NCI-H187 treated with DMSO at 0.1 percent for 48 hours (cell line): ENCODE results near the gene PAX2.

Experiments used
- DNase-seq: peaks from one replicate; lab custom pipeline; 2025; lab: John Stamatoyannopoulos, UW

The PAX2 gene

DNA sequence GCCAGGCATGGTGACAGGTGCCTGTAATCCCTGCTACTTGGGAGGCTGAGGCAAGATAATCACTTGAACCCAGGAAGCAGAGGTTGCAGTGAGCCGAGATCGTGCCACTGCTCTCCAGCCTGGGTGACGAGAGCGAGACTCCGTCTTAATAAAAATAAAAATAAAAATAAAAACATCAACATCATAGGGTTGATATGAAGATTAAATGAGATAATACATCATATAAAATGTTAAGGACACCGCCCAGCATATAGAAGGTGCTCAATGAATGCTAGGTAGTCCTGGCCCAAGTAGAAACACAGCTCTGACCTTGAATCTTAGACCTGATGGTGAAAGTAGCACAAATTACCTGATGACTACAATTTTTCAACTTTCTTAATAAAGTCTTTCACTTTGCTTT is 74.0 kb downstream of the PAX2 start:
- DNase-seq, result no peak

DNA sequence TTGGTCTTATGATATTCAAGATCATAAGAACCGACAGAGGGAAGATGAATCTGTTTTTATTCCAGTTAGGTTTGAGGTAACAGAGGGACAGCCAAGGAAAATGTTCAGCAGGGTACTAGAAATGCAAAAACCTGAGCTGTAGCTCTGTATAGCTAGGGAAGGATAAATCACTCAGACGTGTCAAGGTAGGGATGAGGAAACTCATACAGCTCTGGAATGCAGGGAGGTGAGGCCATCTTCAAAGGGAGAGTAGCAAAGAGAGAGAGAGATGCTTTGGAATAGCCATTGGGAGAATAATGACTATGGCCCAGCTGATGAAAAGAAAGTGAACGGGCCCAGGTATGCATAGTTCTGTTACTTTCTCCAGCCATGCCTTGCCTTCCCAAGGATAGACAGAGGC is 77.8 kb downstream of the PAX2 start:
- DNase-seq, result no peak

DNA sequence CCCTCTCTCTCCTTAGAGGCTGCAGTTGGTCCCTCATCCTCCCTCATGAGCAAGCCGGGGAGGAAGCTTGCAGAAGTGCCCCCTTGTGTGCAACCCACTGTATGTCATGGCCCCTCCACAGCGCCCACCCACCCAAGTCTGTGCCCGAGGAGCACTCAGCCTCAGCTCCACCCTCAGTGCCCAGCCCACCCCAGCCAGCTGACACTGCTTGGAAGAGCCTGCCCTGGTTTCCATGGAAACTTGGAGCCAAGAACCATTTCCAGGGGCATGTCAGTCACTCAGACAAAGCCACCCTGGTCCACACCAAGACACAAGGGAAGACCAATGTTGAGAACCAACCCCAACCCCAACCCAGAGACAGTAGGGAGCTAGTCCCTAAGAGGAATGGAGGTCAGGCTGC is 79.5 kb downstream of the PAX2 start:
- DNase-seq, result no peak

DNA sequence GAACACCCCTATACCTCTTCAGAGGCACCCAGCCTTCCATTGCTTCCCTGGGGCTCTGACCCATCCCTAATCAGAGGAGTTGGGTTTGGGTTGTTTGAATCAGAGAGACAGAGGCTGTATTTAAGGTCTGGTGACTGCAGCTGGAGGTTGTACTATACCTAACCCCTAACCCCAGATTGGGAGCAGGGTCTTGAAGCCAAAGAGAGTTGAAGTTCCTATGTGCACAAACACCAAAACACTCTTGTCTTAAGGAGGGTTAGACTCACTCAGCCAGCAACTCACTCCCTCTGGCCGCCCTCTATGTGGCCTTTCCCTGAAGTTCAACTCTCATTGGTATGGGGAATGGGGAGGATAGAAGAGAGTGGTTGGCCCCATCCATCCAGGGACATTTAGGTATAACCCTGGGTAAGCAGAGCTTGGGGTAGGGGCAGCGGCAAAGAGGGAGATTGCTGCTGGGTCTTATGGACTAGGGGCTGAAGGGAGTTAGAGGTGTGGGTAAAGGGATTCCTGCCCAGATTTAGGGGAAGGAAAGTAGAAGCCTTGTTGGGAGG is 80.0 kb downstream of the PAX2 start:
- DNase-seq, result no peak

DNA sequence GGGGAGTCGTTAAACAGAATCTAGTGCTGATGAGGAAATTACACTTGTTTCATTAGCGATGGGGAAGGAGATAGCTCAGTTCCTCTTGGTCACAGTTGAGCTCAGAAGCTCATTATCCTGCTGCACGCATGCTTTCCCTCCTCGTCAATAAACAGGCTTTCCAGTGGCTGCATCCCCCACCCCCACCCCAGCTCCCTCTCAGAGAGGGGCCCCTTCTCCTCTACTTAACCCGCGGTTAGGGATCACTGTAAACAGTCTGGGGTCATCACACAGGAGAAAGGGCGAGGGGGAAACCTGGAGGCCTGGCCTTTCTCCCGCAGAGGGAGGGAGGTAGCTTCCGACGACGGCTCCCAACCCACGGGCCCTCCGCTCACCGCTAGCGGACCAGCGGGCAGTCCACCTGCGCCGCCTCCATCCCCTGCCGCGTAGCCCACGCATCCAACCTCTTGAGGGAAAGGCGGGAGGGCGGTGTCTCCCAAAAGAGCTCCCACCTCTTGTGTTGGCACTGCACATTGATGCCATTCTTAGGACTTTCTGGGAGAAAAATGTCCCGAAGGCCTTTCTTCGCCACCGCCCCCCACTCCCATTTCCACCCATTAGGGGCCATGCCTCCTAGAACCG is 80.8 kb downstream of the PAX2 start:
- no peak for DNase-seq

DNA sequence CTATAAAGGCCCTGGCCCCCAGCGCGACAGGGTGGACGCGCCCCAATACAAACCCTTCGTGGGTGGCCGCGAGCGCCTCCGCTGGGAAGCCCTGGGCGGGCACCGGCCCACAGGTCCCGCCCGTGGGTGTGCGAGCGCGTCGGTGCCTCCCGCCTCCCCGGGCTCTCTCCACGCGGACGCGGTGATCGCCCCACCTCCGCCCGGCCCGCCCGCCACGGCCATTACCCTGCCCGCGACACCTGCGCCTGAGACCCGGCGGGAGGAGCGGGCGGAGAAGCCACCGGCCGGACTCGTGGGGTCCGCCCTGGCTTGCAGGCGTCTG is 81.2 kb downstream of the PAX2 start:
- no peak for DNase-seq

DNA sequence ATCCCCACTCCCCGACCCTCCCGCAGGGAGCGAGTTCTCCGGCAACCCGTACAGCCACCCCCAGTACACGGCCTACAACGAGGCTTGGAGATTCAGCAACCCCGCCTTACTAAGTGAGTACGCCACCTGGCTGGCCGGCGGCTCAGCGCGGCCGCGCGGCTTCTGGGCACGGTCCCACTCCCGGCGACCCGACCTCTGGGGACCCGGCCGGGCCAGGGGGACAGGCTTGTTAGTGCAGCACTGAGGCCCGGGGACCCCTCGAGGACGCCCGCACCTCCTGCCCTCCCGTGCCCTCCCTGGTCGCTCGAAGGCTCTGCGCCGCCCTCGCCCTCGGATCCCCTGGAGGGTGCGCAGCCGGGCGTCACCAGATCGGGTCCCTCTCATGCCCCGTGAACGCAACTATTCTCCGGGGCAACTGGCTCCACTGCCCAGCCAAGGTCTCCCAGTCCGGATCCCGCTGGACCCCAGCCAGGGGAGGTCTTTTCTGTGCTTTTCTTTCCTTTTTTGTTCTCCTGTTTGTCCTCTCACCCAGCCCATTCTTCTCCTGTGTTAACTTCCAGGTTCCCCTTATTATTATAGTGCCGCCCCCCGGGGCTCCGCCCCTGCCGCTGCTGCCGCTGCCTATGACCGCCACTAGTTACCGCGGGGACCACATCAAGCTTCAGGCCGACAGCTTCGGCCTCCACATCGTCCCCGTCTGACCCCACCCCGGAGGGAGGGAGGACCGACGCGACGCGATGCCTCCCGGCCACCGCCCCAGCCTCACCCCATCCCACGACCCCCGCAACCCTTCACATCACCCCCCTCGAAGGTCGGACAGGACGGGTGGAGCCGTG is 81.8 kb downstream of the PAX2 start:
- DNase-seq, result no peak

DNA sequence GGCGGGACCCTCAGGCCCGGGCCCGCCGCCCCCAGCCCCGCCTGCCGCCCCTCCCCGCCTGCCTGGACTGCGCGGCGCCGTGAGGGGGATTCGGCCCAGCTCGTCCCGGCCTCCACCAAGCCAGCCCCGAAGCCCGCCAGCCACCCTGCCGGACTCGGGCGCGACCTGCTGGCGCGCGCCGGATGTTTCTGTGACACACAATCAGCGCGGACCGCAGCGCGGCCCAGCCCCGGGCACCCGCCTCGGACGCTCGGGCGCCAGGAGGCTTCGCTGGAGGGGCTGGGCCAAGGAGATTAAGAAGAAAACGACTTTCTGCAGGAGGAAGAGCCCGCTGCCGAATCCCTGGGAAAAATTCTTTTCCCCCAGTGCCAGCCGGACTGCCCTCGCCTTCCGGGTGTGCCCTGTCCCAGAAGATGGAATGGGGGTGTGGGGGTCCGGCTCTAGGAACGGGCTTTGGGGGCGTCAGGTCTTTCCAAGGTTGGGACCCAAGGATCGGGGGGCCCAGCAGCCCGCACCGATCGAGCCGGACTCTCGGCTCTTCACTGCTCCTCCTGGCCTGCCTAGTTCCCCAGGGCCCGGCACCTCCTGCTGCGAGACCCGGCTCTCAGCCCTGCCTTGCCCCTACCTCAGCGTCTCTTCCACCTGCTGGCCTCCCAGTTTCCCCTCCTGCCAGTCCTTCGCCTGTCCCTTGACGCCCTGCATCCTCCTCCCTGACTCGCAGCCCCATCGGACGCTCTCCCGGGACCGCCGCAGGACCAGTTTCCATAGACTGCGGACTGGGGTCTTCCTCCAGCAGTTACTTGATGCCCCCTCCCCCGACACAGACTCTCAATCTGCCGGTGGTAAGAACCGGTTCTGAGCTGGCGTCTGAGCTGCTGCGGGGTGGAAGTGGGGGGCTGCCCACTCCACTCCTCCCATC is 82.7 kb downstream of the PAX2 start:
- no peak for DNase-seq

DNA sequence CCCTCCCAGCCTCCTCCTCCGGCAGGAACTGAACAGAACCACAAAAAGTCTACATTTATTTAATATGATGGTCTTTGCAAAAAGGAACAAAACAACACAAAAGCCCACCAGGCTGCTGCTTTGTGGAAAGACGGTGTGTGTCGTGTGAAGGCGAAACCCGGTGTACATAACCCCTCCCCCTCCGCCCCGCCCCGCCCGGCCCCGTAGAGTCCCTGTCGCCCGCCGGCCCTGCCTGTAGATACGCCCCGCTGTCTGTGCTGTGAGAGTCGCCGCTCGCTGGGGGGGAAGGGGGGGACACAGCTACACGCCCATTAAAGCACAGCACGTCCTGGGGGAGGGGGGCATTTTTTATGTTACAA is 83.3 kb downstream of the PAX2 start:
- DNase-seq, result no peak

DNA sequence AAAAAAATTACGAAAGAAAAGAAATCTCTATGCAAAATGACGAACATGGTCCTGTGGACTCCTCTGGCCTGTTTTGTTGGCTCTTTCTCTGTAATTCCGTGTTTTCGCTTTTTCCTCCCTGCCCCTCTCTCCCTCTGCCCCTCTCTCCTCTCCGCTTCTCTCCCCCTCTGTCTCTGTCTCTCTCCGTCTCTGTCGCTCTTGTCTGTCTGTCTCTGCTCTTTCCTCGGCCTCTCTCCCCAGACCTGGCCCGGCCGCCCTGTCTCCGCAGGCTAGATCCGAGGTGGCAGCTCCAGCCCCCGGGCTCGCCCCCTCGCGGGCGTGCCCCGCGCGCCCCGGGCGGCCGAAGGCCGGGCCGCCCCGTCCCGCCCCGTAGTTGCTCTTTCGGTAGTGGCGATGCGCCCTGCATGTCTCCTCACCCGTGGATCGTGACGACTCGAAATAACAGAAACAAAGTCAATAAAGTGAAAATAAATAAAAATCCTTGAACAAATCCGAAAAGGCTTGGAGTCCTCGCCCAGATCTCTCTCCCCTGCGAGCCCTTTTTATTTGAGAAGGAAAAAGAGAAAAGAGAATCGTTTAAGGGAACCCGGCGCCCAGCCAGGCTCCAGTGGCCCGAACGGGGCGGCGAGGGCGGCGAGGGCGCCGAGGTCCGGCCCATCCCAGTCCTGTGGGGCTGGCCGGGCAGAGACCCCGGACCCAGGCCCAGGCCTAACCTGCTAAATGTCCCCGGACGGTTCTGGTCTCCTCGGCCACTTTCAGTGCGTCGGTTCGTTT is 83.9 kb downstream of the PAX2 start:
- no peak for DNase-seq

DNA sequence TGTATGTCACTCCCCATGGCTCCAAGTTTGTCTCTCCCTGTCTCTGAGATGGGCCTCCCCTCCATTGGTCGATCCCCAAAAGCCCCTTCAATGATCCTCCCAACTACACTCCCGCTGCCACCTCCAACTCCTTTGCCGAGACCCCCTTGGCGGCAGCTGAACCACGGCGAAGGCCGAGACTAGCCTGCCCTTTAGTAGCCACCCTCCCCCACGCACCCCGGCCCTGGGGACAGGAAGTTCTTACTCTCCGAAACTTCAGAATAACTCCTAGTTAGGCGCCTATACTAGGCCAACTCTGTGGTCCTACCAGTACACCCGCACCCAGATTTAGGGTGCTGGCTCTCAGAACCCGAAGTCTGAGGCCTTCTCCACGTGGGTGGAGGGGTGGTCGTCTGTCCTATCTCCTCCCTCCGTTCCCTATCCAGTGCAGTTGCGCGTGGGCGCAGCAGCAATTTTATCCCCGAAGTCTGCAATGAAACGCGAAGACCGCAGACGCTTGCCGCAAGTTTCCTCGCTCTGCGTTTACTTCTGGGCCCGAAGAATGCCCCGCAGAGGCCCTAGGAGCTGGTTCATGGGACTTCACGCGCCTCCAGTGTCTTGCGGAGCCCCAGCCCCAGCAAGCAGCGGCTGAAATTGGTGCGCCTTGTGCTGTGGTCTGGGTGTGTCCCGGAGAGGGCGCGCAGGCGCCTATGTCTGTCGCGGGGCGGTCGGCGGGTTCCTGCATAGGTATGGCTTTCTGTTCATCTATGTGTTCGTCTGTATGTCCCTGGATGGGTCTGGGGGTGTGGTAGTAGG is 84.7 kb downstream of the PAX2 start:
- no peak for DNase-seq

DNA sequence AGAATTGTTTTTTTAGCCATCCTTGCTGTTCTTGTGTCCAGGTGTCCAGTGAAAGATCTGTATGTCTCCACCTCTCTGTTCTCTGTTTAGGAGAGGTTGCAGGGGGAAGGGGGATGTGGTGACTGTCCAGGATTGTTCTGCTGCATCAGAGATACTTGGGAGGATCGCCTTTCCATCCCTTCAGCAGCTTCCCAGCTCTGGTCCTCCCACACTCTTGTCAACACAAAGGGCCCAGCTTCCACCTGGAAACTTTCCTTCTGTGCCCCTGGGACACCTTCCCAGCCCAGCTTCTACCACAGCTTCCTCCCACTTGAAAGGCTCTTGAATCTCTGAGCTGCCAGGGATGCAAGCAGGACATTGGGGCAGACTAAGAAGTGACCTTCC is 85.3 kb downstream of the PAX2 start:
- no peak for DNase-seq

DNA sequence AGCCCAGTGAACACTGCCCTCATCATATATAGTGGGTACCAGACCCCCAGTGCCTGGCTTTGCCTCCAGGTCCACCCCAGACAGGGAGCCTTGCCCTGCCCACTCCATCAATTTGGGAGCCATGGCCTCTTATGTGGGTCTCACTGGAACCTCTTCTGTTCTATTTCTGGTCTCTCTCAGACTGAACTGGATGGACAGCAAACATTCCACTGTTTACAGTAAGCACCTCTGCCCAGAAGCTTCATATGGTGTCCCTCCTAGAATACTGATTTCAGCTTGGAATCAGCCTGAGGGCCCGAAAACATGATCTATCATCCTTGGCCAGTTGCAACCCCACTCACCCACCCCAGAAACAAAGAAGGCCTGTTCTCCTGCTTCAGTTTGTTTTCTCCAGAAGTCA is 86.4 kb downstream of the PAX2 start:
- DNase-seq, result no peak

DNA sequence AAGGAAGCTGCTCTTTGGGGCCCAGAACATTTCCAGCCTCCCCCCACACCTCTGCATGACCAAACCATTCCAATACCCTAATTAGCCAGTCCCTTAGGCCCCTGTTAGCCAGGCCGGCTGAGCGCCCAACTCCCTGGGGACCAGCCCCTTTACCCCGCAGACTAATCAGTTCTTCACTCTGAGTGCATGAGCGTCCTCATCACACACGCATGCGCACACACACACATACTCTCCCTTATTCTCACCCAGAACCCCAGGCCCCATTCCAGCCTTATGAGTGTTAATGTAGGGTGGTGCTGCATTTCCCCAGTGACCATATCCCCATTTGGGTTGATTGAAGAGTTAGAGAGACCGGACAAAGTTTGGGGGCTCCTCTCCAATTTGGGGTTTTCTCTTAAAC is 90.4 kb downstream of the PAX2 start:
- DNase-seq, result no peak

DNA sequence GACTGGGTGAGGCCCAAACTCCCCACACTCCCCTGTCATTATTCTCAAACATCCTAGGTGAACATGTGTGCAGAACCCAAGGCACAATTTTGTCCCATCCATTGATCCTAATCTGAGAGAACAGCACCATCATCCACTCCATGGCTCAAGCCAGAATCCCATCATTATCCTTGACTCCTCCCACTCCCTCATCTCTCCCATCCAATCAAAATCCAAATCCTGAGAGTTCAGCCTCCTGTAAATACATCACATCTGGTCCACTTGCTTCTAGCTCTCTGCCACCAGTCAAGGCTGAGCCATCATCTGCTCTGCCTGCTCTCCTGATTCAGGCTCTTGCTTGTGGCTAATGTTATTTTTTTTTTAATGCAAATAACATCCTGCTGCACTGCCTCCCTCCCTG is 91.5 kb downstream of the PAX2 start:
- DNase-seq, result no peak

DNA sequence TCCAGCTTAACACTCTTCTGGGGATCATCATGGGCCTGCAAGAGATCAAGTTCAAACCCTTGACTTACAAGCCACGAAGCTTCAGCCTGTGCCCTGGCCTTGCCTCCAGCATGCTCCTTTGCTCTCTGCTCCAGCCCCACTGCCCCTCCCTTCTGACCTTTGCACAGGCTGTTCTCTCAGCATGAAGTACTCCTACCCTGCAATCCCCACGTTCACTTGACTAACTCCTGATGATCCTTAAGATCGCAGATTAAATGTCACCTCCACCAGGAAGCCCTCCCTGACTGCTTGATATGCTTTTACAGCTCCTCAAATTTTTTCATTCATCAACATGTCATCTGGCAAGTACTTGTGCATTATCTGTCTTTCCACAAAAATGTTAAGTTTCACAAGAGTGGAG is 91.9 kb downstream of the PAX2 start:
- DNase-seq, result no peak

DNA sequence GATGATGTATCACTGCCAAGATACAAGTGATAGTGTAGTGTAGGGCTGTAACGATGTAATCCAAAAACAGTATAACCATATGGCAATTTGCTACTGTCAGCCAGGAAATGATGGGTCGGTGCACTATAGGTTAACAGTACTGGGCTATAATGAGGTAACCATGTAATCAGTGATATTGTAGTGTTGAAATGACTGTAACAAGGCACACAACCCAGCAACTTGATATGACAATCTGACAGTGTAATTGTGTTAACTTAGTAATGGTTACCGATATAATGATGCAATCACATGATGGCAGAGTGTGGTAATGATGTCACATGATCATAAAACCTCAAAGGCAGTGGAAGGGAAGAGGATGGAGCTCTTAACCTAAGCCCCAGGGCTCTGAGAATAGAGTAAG is 93.6 kb downstream of the PAX2 start:
- DNase-seq, result no peak

DNA sequence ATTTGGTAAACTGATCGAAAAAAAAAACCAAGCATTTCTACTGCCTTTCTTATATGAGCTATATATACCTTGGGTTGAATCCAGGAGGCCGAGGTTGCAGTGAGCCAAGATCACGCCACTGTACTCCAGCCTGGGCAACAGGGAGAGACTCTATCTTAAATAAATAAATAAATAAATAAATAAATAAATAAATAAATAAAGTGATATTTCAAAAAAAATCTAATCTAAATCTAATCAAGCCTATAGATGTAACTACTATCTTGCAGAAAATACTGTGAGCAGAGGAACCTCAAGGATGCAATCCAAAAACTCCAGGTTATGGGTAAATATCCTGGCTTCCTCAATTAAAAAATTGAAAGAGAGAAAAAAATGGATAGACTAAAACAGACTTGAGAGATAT is 96.1 kb downstream of the PAX2 start:
- DNase-seq, result no peak

DNA sequence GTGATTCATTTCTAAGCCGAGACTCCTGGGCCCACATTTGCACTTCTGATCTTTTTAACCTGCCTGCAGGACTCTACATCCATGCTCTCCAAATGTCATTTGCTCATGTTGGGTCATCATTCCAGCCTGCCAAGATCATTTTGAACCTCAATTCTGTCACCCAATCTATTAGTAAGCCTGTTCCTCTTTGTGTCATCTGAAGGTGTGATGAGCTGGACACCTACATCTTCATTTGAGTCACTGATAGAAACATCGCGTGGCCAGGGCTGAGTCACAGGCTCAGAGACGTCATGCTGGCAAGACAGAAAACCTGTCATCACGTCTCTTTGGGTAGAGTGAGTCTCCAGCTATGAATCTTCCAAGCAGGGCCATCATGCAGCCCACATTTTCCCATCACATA is 102.1 kb downstream of the PAX2 start:
- no peak for DNase-seq

DNA sequence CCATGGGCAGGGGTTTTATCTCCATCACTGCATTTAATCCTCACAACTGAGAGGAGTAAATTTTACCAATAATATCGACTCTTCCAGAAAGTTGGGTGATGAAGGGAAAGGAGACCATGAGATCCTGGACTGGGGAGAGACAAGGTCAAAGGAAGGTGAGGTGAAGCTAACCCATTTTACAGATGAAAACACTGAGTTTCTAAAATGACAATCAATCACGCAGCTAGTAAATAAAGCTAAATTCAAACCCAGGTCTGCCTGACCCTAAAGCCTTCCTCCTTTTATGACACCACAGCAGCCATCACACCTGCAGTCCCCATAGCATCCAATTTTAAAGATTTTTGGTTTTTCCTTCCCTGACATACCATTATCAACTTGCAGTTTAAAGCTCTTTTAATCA is 103.4 kb downstream of the PAX2 start:
- DNase-seq, result no peak

DNA sequence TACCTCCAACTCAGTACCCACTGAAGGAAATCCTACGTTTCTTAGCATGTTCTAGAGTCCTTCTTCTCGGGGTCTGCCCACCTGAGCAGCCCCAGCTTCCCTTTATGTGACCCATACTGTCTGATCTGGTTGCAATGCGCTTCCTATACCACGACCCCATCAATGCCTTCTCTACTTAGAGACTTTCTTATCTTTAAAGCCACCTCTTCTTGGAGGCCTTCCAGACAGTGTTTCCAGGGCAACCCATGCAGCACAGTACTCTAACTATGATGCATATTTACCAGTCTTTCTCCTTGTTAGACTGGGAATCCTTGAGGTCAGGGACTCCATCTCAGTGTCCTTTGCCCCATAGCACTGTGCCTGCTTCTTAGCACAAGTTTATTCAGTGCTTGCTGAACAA is 112.9 kb downstream of the PAX2 start:
- no peak for DNase-seq
